HG03432 (cell line): Measurements from ENCODE around the gene ZNF670.
A peak's percentile ranks its signal among the peaks of the same experiment; 100 is the strongest.

ENCODE experiments used
- ATAC-seq: cut with Tn5 transposase; IDR thresholded peaks from one replicate; pipeline ENCODE4 v1.9.1; 2021; ENCODE audit warnings: mild to moderate bottlenecking, moderate library complexity; ENCODE audit not compliant: unreplicated experiment

The ZNF670 gene

GRCh38 chr1:247104965-247105364, 26.4 kb upstream of the ZNF670 start:
- ATAC-seq: no peak

- ATAC-seq: peak; percentile 100
Measured at GRCh38 chr1:247103859-247104591, 25.4 kb upstream of the ZNF670 start, which contains the start of gene ZNF669. Gene ZNF669 (minus strand): TSS chr1:247104356. CDS start chr1:247104199, 157 bp downstream.

DNA sequence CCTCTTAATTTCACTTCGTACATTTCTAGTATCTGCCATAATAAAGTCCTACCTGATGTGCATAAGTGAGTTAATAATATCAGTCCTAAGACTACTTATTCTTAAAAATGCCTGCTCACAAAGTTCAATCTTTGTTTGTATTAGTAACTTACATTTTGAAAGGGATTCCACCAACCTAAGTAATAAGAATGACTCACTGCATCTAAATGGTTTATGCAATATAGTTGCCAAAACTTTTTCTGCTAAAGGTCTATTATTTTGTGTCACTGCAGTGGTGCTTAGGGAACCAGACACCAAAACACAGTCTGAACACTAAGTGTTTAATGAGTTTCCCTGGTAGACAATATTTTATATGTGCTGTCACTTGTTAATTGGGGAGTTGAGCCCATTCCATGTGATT, 23.8 kb upstream of the ZNF670 start:
- ATAC-seq: no peak

DNA sequence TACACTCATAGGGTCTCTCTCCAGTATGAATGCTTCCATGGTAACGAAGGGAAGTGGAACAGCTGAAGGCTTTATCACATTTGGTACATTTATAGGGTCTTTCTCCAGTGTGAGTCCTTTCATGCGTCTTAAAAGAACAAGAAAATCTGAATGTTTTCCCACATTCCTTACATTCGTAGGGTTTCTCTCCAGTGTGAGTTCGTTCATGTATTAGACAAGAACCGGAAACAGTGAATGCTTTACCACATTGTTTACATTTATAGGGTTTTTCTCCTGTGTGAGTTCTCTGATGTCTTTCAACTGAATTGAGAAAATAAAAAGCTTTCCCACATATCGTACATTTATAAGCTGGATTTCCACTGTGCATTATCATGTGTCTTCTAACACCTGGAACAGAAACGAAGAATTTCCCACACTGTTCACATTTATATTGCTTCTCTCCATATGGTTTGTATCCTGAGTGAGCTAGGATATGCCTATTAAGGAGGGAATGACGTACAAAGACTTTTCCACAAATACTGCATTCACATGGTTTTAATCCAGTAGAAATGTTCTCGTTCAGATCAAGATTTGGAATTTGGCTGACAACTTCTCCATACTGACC, 22.2 kb upstream of the ZNF670 start:
- ATAC-seq: no peak

- no peak for ATAC-seq
Measured at GRCh38 chr1:247096958-247097357, 18.3 kb upstream of the ZNF670 start.

DNA sequence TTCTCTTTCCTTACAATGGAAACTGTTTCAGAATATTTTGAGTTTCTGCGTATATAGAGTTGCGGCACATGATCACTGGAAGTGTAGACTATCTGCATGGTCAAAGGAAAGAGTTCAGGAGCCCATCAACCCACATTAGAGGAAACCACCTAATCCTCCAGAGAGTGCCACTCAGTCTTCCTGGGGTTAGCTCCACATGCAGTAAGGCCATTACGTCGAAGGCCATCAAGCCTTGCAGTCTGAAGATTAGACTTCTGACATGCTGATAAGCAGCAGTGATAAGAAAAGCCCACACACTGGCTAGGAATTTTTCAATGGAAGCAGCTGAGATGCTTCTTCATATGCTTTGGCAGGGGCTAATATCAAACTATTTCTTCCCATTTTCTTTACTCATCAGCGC, 17.9 kb upstream of the ZNF670 start:
- ATAC-seq: no peak

GRCh38 chr1:247096112-247096511, 17.5 kb upstream of the ZNF670 start:
- ATAC-seq: no peak

DNA sequence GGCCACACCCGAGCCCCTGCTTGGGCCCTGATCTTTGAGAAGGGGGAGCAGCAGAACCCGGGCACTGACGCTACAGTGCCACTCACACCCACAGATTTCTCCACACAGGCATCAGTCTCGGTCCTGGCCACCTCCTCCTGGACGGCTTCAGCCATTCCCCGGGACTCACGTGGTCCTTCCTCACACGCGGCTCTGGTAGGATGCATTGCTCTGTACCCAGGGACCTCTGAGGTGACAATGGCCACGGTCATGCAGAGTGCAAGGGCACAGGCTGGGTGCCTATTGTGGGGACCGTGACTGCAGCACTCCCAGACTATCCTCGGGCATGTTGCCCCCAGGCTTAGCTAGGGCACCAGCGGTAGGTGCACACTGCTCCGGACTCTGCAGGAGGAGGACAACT, 11.8 kb upstream of the ZNF670 start:
- no peak for ATAC-seq

DNA sequence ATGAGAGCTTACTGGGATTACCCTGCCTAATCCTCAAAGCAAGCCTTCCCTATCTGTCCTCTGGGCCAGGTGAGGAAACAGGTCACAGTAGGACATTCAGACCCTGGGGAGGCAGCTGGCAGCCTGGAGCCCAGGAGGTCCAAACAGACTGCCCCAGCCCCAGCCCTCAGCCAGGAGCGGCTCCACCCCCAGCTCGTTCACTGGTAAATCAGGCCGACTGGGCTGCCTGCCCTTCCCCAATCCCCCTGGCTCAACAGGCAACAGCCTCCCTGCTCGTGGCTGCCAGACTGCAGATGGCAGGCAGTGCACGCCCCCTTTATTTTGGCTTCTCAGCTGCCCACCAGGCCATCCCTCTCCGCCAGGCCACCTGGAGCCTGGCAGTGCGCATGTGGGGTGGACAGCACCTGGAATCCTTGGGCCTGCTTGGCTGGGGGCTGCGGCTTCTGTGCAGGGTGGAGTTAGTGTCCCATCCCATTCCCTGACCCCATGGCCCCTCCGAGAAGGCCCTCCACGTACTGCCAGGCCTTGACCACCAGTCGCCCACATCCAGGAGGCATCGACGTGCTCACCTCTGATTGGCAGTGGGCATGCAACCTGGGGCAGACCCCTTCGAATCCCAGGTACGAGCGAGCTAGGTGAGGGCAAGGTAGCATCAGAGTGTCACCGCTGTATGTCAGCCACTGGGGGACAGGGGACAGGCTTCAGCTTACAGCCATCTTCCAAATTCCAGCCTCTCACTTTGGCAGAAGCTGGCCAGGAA, 11.2 kb upstream of the ZNF670 start:
- no peak for ATAC-seq

DNA sequence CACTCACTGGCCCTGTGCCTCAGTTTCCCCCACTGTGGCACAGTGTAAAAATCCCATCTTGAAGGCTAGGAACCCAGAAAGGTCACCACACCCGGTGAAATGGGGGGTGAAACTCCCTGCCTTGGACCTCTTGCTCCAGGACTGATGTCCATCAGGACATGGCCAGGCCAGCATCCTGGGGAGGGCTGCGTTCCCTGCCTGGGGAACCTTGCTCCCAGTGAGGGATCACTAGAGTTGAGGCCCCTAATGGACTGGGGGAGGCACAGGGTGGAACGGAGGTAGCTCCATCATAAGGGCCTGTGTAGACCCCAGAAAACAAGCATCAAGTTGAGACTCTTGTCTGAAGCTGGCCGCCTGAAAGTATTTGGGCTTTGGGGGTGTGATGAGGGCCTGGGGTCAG, 10.4 kb upstream of the ZNF670 start:
- ATAC-seq: no peak

DNA sequence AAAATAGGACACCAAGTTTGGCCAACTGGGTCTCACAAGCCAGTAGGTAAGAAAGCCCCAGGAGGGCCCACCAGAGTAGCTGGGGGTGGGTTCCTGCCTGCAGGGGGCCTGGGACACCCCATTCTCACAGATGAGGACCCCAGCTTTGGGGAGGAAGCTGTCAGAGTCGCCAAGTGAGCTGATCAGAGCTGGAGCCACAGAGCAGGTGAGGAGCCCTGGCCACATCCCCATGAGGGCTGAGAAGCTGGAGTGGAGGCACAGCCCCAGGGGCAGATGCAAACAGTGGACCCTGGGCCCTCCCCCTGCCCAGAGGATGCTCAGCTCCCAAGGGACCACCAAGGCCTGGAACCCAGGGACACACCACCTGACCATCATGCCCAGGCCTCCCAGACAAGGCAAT, 8.6 kb upstream of the ZNF670 start:
- ATAC-seq: no peak

DNA sequence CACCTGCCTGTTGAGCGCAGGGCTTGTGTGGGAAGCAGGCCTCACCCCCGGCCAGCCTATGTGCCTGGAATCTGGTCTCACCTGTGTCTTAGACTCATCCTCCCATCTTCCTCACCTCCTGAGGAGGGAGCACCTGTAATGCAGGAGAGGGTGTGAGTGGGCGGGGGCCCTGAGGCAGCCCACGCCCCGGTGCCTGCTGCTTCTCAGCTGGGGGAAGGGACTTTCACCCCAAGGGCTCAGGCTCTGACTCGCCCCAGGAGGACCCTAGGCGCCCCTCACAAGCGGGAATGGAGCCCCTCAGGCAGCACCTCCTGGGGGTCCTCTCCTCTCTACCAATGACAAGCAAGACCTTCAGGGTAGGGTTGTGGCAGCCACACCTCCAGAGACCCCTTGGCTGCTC, 6.7 kb upstream of the ZNF670 start:
- no peak for ATAC-seq

DNA sequence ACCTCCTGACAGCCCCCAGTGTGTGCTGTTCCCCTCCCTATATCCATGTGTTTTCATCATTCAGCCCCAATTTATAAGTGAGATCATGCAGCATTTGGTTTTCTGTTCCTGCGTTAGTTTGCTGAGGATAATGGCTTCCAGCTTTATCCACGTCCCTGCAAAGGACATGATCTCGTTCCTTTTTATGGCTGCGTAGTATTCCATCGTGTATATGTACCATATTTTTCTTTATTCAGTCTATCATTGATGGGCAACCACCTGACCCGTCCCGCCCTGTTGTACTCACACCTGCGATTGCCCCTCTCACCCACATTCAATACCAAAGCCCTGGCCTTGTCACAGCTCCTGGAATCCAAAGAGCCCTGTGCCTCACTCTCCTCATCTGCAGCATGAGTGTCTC, 6.2 kb upstream of the ZNF670 start:
- no peak for ATAC-seq

GRCh38 chr1:247079141-247079874, 697 bp upstream of the ZNF670 start:
- ATAC-seq: no peak

GRCh38 chr1:247077876-247078257, 744 bp downstream of the ZNF670 start:
- ATAC-seq: peak; percentile 15

GRCh38 chr1:247077213-247077612, 1.4 kb downstream of the ZNF670 start:
- ATAC-seq: no peak

GRCh38 chr1:247070645-247071044, 8.0 kb downstream of the ZNF670 start:
- ATAC-seq: no peak

- no peak for ATAC-seq
Measured at GRCh38 chr1:247064304-247064703, 14.3 kb downstream of the ZNF670 start.

DNA sequence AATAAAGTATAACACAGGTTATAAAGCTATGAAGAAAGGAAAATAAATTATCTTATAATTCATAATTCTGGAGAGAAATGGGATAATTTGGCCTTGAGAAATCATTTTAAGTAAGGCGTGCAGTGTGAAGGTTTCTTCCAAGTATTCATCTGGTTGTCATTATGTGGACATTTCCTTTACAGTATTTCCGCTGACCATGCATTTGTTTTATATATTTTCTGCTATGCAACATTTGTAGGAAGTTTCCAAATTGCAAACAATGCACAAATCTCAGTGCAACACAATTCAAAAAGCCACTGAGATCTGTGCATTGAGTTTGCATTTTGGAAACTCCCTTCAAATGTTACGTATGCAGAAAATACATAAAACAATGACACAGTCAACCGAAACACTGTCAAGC, 17.8 kb downstream of the ZNF670 start:
- ATAC-seq: no peak

DNA sequence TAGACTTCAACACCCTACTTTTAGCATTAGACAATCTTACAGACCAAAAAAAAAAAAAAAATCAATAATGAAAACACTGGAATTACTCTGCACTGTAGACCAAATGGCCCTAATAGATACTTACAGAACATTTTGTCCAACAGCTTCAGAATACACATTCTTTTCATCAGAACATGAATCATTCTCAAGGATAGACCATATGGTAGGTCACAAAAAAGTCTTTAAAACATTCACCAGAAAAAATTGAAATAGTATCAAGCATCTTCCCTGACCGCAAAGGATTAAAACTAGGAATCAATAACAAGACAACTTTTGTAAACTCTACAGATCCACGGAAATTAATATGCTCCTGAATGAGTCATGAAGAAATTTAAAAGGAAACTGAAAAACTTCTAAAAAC, 22.5 kb downstream of the ZNF670 start:
- ATAC-seq: no peak

GRCh38 chr1:247054992-247055415, 23.6 kb downstream of the ZNF670 start:
- no peak for ATAC-seq
